Bronchial smooth muscle cell (primary cell): ENCODE data around the gene TPM3. TPM values are rescaled to one million over a fixed set of nuclear protein-coding genes. Genes with fewer than 3 reads are reported as not detected.

Source experiments
- total RNA-seq: library from RNA; depleted of rRNA; stranded (reverse); fragments of >200 nt; gene quantifications from 2 replicates; pipeline ENCODE4 v1.2.1, GENCODE V29; 2014

Gene TPM3
- 325 and 341 TPM in 2 replicates for total RNA-seq

DNA sequence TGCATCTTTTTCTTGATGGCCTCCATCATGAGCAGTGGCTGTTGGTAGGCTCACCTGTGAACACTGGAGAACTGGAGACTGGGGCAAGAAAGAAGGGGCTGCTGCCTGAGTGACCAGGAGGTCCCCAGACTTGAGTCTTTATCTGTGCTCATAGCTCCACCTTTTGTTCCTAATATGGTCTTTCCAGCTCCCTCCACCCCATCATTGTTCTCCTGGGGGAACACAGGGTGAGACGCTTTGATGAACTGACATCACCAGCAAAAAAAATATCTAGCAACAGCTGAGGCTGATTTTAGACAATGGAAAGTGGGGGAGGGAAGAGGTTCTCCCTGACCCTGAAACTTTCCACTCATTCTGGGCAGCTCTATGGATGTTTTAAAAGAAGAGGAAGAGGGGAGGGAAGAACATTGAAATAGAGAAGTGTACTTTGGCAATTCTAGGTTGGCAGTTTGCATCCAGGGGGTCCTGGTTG, at the start of gene TPM3:
TPM3 (minus strand) TSS at position 111 of the 472 bp plus-strand sequence; CDS start at position 29, 82 bp downstream.

GRCh38 chr1:154220071-154220969, 28.4 kb upstream of the TPM3 start, which contains the start of gene UBAP2L:
Gene UBAP2L, plus strand, starts transcription at chr1:154220955. Its CDS starts 4,169 bp downstream, at chr1:154225124.

GRCh38 chr1:154206196-154206595, 14.3 kb upstream of the TPM3 start, which contains the start of gene CFAP141:
Gene CFAP141, minus strand, starts transcription at chr1:154206333. Its CDS starts 26 bp downstream, at chr1:154206307.

DNA sequence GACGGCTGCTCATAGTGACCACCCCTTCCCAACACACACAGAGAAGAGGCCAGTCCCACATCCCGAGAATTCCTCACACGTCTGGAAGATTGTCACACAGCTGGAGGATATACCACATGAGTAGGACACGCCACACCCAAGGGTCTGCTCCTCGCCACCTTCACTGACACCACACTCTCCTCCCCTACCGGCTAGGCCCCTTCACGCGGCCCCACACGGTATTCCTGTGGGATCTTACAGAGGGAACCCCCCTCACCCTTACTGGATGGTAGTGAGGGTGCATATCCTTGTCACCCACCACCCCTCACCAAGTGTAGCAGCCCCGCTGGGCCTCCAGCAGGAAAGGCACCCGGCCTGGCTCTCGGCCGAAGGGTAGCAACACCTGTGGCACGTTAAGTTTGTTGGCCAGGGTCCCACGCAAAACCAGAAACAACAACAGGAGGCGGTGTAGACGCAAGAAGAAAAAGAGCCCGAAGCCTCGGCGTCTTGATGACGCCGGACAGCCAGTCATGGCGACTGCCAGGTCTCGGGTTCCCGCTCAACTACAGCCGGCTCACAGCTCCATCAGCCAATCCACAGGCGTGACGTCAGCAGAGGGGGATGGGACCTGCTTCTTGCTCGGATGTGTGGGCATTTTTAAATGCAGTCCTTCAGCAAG, 37.2 kb downstream of the TPM3 start, which contains the start of gene NUP210L:
NUP210L (minus strand) TSS at position 540 of the 658 bp plus-strand sequence.

Other genes with a start within 250 kb of the TPM3 start
- 10.2 and 17.4 TPM in 2 replicates for gene DENND4B, start 245.4 kb downstream of the TPM3 start, total RNA-seq
- 2.7 TPM in 2 replicates for gene CRTC2, start 233.5 kb downstream of the TPM3 start, total RNA-seq
- 99.1 and 100 TPM in 2 replicates for gene SLC39A1, start 228.6 kb downstream of the TPM3 start, total RNA-seq
- gene CREB3L4, start 224.2 kb downstream of the TPM3 start, total RNA-seq, result 7.6 and 8.0 TPM in 2 replicates
- gene JTB, start 214.4 kb downstream of the TPM3 start, total RNA-seq, result 71.2 and 79.3 TPM in 2 replicates
- 146 and 222 TPM in 2 replicates for gene RAB13, start 205.8 kb downstream of the TPM3 start, total RNA-seq
- 1,101 and 2,078 TPM in 2 replicates for gene RPS27, start 201.3 kb downstream of the TPM3 start, total RNA-seq
- under 0.01 and 0.17 TPM in 2 replicates for gene NUP210L, start 37.0 kb downstream of the TPM3 start, total RNA-seq
- not detected in 2 replicates for gene CFAP141, start 14.2 kb upstream of the TPM3 start, total RNA-seq
- 49.8 TPM in 2 replicates for gene UBAP2L, start 28.9 kb upstream of the TPM3 start, total RNA-seq
- gene HAX1, start 80.5 kb upstream of the TPM3 start, total RNA-seq, result 69.2 and 82.4 TPM in 2 replicates
- not detected in 2 replicates for gene AQP10, start 129.0 kb upstream of the TPM3 start, total RNA-seq
- gene ATP8B2, start 133.4 kb upstream of the TPM3 start, total RNA-seq, result 205 and 252 TPM in 2 replicates
- gene IL6R, start 213.2 kb upstream of the TPM3 start, total RNA-seq, result 7.3 and 15.9 TPM in 2 replicates